ENCODE results near the gene RASSF3.
"Not testable (repeated sequence)": the region's sequence is repeated elsewhere in the genome, so short reads cannot be mapped to it uniquely, and the experiment has no call there.

Gene RASSF3

DNA sequence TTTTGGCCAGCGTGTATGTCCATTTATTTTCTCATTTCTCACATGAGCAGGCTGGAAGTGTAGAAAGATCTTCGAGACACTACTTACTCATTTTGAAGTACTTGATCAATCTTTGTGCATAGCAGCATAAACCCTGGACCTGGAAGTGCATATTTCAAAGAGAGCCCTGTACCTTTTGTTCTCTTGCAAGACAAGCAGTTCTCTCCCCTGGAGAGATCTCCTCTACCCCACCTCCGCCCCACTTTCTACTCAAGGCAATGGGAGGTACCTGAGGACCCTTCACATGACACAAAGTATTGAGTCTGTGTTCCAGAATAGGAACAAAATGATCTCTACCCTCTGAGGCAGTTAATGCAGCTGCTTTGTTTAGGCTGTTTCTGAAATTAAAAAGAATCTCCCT lies 27.4 kb upstream of the RASSF3 start:
- Mint-ChIP-seq H3K27ac (no peak overlapping the region), H3K4me3 (no peak overlapping the region), H3K9me3 (no peaks in the 10 kb centered on the region), H3K27me3 (no peaks in the 10 kb centered on the region), H3K36me3 (ENCODE audit: low read depth) (no peaks in the 10 kb centered on the region), H3K4me1 (ENCODE audit: low read depth) (peaks cover 21% of the 10 kb centered on the region)

DNA sequence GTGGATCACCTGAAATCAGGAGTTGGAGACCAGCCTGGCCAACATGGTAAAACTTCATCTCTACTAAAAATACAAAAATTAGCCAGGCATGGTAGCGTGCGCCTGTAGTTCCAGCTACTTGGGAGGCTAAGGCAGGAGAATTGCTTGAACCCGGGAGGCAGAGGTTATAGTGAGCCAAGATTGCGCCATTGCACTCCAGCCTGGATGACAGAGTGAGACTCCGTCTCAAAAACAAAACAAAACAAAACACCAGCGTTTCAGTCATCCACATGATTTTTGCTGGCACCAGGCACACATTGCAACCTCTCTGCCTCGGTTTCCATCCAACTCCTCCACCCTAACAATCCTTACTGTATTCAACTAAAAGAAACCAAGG lies 26.9 kb upstream of the RASSF3 start:
- H3K36me3 Mint-ChIP-seq (ENCODE audit: low read depth); H3K9me3 Mint-ChIP-seq; H3K27me3 Mint-ChIP-seq: not testable (repeated sequence)
- Mint-ChIP-seq H3K27ac (peak overlapping the region; percentile 75), H3K4me3 (peak overlapping the region; percentile 58), H3K4me1 (ENCODE audit: low read depth) (peaks cover 21% of the 10 kb centered on the region)

DNA sequence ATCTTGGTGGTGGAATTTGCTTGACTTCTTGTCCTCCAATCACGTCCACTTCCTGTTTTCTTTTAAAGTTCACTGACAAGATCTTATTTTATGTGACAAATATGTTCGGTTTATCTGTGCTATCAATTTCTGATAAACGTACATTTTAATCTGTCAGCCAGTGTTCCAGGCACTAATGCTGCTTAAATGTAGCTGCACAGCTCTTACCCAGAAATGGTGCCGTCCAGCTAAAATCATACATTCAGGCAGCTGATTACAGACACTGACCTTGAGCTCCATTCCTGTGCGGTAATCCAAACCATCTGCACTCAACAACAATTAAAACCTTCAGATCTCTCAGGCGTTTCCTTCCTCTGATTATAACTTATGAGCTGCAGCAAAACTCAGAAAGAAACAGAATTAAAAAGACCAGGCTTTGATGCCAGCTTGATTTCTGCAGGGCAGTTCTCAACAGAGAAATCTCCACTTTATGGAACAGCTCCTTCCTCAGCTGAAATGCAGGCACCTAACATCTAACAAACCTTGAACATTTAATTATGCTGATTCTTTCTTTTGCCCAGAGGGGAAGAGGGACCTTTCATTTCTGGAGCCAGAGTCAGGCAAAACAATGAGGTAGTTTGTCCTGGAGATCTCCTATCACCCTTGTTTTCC lies 26.4 kb upstream of the RASSF3 start:
- Mint-ChIP-seq H3K4me1 (ENCODE audit: low read depth) (peaks cover 21% of the 10 kb centered on the region), H3K27ac (peak overlapping the region; percentile 75), H3K36me3 (ENCODE audit: low read depth) (no peaks in the 10 kb centered on the region), H3K4me3 (peak overlapping the region; percentile 58), H3K9me3 (no peaks in the 10 kb centered on the region), H3K27me3 (no peaks in the 10 kb centered on the region)

- Mint-ChIP-seq H3K27ac (no peak overlapping the region), H3K4me1 (ENCODE audit: low read depth) (peaks cover 21% of the 10 kb centered on the region), H3K9me3 (no peaks in the 10 kb centered on the region), H3K27me3 (no peaks in the 10 kb centered on the region), H3K4me3 (no peak overlapping the region), H3K36me3 (ENCODE audit: low read depth) (no peaks in the 10 kb centered on the region)
These were observed 25.2 kb upstream of the RASSF3 start for GRCh38 chr12:64585104-64585503.

- Mint-ChIP-seq H3K36me3 (ENCODE audit: low read depth) (no peaks in the 10 kb centered on the region), H3K9me3 (no peaks in the 10 kb centered on the region), H3K27ac (no peak overlapping the region), H3K4me1 (ENCODE audit: low read depth) (peaks cover 21% of the 10 kb centered on the region), H3K4me3 (no peak overlapping the region), H3K27me3 (no peaks in the 10 kb centered on the region)
These were observed 22.8 kb upstream of the RASSF3 start for GRCh38 chr12:64587447-64587846.

GRCh38 chr12:64590183-64590582 lies 20.1 kb upstream of the RASSF3 start:
- no peaks in the 10 kb centered on the region for H3K27me3 Mint-ChIP-seq
- no peaks in the 10 kb centered on the region for H3K9me3 Mint-ChIP-seq
- H3K36me3 Mint-ChIP-seq (ENCODE audit: low read depth) = no peaks in the 10 kb centered on the region
- no peak overlapping the region for H3K27ac Mint-ChIP-seq
- no peak overlapping the region for H3K4me3 Mint-ChIP-seq
- H3K4me1 Mint-ChIP-seq (ENCODE audit: low read depth) = peaks cover 6% of the 10 kb centered on the region

DNA sequence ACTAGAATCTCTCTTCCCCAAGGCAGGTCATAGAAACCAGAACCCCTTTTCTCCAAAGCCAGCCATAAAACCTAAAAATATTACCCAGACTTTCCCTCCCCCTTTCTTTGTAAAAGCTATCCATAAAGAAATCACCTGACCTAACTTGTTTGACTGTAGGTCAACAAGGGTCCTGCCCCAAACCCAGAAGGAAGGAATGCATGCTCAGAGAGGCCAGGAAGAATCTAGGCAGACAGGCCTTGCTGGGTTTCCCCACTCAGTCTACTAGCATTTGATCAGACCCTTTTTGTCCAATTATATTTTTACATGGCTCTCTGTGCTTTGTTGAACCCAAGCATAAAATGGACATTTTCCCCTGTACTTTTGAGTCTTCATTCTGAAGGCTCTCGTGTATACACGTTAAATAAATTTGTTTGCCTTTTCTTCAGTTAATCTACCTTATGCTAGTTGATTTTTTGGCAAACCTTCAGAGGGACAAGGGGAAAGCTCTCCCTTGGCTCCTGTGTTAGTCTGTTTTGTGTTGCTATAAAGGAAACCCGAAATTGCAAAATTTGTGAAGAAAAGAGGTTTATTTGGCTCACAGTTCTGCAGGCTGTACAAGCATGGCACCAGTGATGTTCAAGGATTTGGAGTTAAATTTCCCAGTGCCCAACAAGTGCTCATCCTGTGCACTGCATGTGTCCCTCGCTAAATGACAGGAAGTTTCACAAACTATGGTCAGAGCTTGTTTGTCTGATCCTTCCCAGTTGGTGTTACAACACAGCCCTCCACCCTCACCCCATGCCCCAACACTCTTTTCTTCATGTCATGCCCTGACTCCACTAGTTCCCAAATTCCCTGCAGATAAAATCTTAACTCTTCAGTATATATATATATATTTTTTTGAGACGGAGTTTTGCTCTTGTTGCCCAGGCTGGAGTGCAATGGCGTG lies 14.2 kb upstream of the RASSF3 start:
- Mint-ChIP-seq H3K36me3 (ENCODE audit: low read depth) (no peaks in the 10 kb centered on the region), H3K27me3 (no peaks in the 10 kb centered on the region), H3K27ac (no peak overlapping the region), H3K4me1 (ENCODE audit: low read depth) (peaks cover 37% of the 10 kb centered on the region), H3K9me3 (no peaks in the 10 kb centered on the region), H3K4me3 (no peak overlapping the region)

DNA sequence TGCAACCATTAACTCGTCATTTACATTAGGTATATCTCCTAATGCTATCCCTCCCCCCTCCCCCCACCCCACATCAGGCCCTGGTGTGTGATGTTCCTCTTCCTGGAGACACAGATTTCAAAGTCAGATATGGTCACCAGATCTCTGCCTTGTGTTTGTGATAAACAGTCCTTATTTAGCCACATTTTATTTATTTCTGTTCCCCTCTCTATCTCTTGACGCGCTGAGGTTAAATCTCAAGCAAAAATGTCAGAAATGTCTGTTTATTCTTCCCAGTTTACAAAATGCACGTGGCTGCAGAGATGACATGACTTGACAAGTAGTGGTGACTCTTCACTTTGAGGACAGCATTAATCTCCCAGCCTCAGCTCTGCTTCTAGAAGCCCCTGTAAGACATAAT lies 11.5 kb upstream of the RASSF3 start:
- Mint-ChIP-seq H3K9me3 (no peaks in the 10 kb centered on the region), H3K36me3 (ENCODE audit: low read depth) (no peaks in the 10 kb centered on the region), H3K27me3 (no peaks in the 10 kb centered on the region), H3K4me3 (peak overlapping the region; percentile 27), H3K4me1 (ENCODE audit: low read depth) (peaks cover 37% of the 10 kb centered on the region), H3K27ac (no peak overlapping the region)

- peak overlapping the region; percentile 23 for H3K4me3 Mint-ChIP-seq
- no peaks in the 10 kb centered on the region for H3K27me3 Mint-ChIP-seq
- peaks cover 31% of the 10 kb centered on the region for H3K4me1 Mint-ChIP-seq (ENCODE audit: low read depth)
- H3K36me3 Mint-ChIP-seq (ENCODE audit: low read depth) = no peaks in the 10 kb centered on the region
- no peaks in the 10 kb centered on the region for H3K9me3 Mint-ChIP-seq
- H3K27ac Mint-ChIP-seq = no peak overlapping the region
These were observed 10.1 kb upstream of the RASSF3 start for GRCh38 chr12:64600164-64600561.

GRCh38 chr12:64603183-64603841 lies 7.0 kb upstream of the RASSF3 start:
- H3K4me3 Mint-ChIP-seq = no peak overlapping the region
- H3K9me3 Mint-ChIP-seq = no peaks in the 10 kb centered on the region
- H3K4me1 Mint-ChIP-seq (ENCODE audit: low read depth) = peaks cover 21% of the 10 kb centered on the region
- no peaks in the 10 kb centered on the region for H3K36me3 Mint-ChIP-seq (ENCODE audit: low read depth)
- no peak overlapping the region for H3K27ac Mint-ChIP-seq
- H3K27me3 Mint-ChIP-seq = no peaks in the 10 kb centered on the region

DNA sequence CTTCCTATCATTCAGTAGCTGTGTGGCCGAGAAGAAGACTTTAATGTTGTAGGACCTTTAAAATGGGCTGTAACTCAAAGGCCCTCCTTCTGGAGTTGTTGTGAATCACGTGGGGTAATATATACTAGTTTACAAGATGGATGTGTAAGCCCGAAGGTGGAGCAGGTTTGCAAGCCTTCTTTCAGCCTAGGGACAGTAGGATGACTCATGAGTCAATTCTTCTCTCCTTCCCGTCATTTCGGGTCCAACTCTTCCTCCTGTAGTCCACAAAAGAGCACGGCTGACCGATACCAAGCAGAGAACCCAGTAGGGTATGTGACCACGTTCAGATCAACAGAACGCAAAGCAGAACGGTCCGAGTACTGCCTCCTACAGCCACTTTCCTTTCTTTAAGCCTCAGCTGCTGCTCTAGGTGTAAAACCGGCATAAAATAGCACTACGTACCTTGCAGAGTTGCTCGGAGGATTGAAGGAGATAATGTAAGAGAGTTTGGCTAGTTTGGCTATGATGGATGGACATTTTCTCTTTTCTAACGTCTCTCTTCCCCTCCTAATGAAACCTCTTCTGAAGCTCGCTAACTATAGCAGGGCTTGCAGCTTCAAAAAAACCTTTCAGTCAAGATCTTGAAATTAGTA lies 1.3 kb upstream of the RASSF3 start:
- peak overlapping the region; percentile 87 for H3K4me3 Mint-ChIP-seq
- peaks cover 12% of the 10 kb centered on the region for H3K36me3 Mint-ChIP-seq (ENCODE audit: low read depth)
- H3K27me3 Mint-ChIP-seq = no peaks in the 10 kb centered on the region
- H3K4me1 Mint-ChIP-seq (ENCODE audit: low read depth) = peaks cover 30% of the 10 kb centered on the region
- no peaks in the 10 kb centered on the region for H3K9me3 Mint-ChIP-seq
- peak overlapping the region; percentile 88 for H3K27ac Mint-ChIP-seq

DNA sequence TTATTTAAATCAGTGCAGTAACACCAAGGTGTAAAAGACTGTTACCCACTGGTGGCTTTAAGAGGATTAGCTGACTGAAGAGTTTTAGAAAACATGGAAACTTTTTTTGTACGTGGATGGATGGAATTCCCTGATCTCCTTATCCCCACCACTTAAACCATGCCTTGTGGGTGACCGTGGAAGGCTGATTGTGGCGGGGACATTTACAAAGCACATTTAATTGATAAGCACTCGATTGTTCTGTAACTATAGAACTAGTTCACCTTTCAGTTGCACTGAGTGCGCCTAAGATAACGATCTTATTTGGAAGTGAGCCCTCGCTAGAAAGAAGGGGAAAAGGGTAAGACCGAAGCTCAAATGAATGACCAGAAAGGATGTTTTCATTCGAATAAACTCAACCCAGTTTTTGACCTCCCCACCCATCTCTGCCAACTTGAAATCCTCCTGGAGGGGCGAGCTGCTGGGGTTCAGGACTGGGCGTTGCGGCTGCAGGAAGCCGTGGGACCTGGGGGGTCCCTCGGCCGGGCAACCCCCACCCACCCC lies 688 bp upstream of the RASSF3 start:
- H3K4me1 Mint-ChIP-seq (ENCODE audit: low read depth) = peaks cover 34% of the 10 kb centered on the region

DNA sequence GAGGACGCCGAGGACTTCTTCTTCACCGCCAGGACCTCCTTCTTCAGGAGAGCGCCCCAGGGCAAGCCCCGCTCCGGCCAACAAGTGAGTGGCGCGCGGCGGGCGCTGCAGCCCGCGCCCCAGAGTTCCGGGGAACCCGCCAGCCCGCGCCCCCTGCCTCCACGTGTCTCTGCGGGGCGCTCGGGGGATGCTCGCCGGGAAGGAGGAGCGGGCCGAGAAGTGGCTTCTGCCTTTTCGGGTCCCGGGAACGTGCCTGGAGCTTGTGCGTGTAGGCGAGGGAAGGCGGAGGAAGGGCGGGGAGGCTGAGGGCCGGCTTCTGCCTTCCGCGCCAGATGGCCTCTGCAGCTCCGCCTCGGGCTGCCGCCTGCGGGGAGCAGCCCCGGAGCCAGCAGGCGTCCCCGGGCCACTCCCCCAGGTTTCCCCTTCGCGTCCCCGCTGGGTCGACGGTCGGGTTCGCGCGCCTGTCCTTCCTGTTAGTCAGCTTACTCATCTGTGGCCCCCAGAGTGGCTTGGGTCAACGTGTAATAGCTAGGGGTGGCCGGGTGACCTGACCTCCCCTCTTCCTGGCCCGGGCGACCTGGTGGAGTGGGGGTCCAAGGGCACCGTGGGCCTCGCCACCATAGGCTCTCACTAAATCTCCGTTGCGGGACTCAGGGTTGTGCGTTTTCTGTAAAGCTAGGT lies 505 bp downstream of the RASSF3 start:
- peaks cover 25% of the 10 kb centered on the region for H3K36me3 Mint-ChIP-seq (ENCODE audit: low read depth)

More for the DNA sequence above, 688 bp upstream of the RASSF3 start:
- Mint-ChIP-seq H3K4me3 (peak overlapping the region; percentile 87), H3K36me3 (ENCODE audit: low read depth) (peaks cover 17% of the 10 kb centered on the region), H3K27me3 (no peaks in the 10 kb centered on the region), H3K27ac (peak overlapping the region; percentile 88), H3K9me3 (no peaks in the 10 kb centered on the region)

More for the DNA sequence above, 505 bp downstream of the RASSF3 start:
- Mint-ChIP-seq H3K9me3 (no peaks in the 10 kb centered on the region), H3K4me3 (peak overlapping the region; percentile 92), H3K27ac (peak overlapping the region; percentile 92), H3K4me1 (ENCODE audit: low read depth) (peaks cover 46% of the 10 kb centered on the region), H3K27me3 (no peaks in the 10 kb centered on the region)
